PFSK-1 (cell line): ENCODE measurements around the gene TBC1D22A.

Source experiments
- FOXP2 ChIP-seq: optimal IDR thresholded peaks from 2 replicates; pipeline ENCODE3; 2011; ENCODE audit warnings: borderline replicate concordance, control low read depth, inconsistent platforms; ENCODE audit not compliant: insufficient read depth; ENCODE audit errors: extremely low read length, extremely low read depth
- POLR2AphosphoS5 ChIP-seq: IDR thresholded peaks from 2 replicates; pipeline ENCODE4 v1.6.1; 2012; ENCODE audit warnings: low read depth, mild to moderate bottlenecking, control low read depth, low read length, moderate library complexity
- REST ChIP-seq, 2 experiments: IDR thresholded peaks; 2 replicates each; pipeline versions ENCODE4 v1.6.1 to v1.8.0; 2011 to 2012; ENCODE audit warnings: low read depth in 2 of 2, low read length in 2 of 2, control low read depth in 1 of 2, inconsistent platforms in 1 of 2, mild to moderate bottlenecking in 1 of 2, moderate library complexity in 1 of 2; ENCODE audit not compliant: insufficient read depth in 1 of 2
- SIN3A ChIP-seq: IDR thresholded peaks from 2 replicates; pipeline ENCODE4 v1.6.1; 2012; ENCODE audit warnings: mild to moderate bottlenecking, low read length, moderate library complexity, borderline replicate concordance; ENCODE audit not compliant: insufficient read depth
- TAF1 ChIP-seq: IDR thresholded peaks from 2 replicates; pipeline ENCODE4 v1.6.1; 2012; ENCODE audit warnings: low read length, control low read depth, borderline replicate concordance; ENCODE audit not compliant: insufficient read depth

TBC1D22A gene

GRCh38 chr22:47210112-47210657 lies 447.7 kb downstream of the TBC1D22A start:
- TF ChIP-seq POLR2AphosphoS5 (no peak), REST (IDR thresholded peaks at IDR 0.05; ENCODE audit: insufficient read depth in 1 of 2, low read depth in 2 of 2, low read length in 2 of 2) (no peak), TAF1 (no peak), FOXP2 (no peak), SIN3A (no peak)

DNA sequence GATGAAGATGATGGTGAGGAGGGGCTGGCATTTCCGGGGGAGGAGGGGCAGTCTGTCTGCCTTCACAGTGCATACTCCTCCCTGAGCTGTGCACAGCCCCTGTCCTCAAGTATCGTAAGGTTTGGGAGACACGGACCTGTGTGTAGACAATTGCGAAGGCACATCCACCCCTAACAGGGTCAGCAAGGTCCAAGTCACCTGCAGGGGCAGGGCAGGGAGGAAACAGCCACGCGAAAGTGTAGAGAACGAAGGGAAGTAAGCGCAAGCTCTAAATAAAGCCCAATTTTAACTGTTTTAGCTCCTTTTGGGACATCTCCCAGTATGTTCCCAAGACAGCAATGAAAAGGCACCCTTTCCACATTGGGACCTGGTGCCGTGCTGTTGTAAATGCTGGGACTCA lies 448.2 kb downstream of the TBC1D22A start:
- TF ChIP-seq REST (IDR thresholded peaks at IDR 0.05; ENCODE audit: insufficient read depth in 1 of 2, low read depth in 2 of 2, low read length in 2 of 2) (no peak), POLR2AphosphoS5 (no peak), TAF1 (no peak), SIN3A (no peak), FOXP2 (no peak)

DNA sequence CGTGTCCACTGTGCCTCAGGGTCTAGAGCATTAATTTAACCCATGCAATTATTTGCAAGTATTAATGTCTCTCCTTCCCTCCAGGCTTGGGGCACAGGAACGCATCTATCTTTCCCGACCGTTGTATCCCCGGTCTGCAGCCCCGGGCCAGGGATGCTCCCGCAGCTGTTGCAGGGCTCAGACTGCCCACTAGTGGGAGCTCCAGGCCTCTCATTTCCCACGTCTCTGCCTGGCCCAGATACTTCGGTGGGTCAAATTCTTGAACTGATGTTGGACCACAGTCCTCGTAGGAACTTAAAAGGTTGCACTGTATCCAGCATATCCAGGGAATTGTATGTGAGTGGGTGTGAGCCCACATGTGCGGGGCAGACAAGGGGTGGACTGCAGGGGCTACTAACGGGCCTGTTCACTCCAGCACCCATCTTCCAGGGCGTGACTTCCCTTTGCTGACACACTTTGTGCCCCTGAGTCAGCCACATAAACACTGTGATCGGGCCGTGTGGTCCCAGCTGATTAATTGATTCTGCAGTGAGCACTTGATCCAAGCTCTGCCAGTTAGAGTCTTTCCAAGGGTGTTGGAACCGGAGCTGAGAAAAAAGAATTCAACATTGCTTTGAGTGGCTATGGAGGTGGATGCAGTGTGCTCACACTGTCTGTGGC lies 451.3 kb downstream of the TBC1D22A start:
- TF ChIP-seq FOXP2 (no peak), TAF1 (no peak), SIN3A (no peak), POLR2AphosphoS5 (no peak), REST (IDR thresholded peaks at IDR 0.05; ENCODE audit: insufficient read depth in 1 of 2, low read depth in 2 of 2, low read length in 2 of 2) (no peak)

DNA sequence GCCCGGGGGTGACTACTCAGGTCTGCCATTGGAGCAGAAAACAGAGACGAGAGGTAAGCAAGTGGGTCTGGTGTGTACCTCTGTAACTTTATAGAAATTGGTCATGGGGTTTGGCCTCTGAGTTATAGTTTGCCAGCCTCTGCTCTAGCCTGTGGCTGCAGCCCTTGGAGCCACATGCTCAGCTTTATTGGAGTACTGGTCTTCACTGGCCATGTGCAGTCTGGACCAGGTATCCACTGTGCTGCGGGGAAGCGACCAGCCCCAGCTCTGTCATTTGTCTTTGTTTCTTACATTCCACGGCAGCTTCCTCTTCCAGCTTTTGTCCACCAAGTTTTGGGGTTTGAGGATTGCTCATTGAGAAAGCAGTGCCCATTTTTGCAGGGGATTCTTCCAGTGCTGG lies 453.4 kb downstream of the TBC1D22A start:
- TF ChIP-seq REST (IDR thresholded peaks at IDR 0.05; ENCODE audit: insufficient read depth in 1 of 2, low read depth in 2 of 2, low read length in 2 of 2) (no peak), POLR2AphosphoS5 (no peak), FOXP2 (no peak), SIN3A (no peak), TAF1 (no peak)
